HTERT RPE-1 (cell line): ENCODE results near the gene AZIN2.
"Not testable (repeated sequence)": the region's sequence is repeated elsewhere in the genome, so short reads cannot be mapped to it uniquely, and the experiment has no call there.

Source experiments
- in situ Hi-C: fragments of 300-500 bp; cut with MboI; formaldehyde crosslinking; loops from 4 replicates; pipeline ENCODE4 v1.14.3; 2020; ENCODE audit warnings: low sequenced_read_pairs

AZIN2 gene

DNA sequence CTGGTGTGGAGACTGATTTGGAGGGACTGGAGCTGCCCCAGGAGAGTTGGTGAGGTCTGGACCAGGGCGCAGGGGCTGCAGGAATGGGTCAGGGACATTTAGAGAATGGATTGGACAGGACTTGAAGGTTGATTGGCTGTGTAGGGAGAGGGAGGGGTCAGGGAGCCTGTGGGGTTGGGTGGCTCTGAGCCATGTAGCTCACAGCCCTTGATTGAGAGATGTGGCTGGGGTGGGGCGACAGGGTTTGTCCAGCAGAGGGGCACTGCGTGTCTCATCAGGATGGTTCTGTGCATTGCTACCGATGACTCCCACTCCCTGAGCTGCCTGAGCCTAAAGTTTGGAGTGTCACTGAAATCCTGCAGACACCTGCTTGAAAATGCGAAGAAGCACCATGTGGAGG lies 12.1 kb downstream of the AZIN2 start:
- in situ Hi-C loops, result no loop called here

DNA sequence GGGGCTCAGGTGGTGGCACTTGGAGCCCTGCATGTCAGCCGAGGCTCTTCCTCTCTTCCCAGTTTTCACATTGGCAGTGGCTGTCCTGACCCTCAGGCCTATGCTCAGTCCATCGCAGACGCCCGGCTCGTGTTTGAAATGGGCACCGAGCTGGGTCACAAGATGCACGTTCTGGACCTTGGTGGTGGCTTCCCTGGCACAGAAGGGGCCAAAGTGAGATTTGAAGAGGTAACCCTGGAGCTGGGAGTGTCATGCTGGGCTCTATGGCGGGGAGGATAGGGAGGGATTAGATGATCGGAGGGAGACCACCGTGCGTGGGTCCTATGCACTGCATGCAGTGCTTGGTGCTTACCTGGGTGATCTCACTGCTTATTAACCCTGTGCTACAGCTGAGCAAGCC lies 13.5 kb downstream of the AZIN2 start:
- in situ Hi-C loops, result no loop called here

DNA sequence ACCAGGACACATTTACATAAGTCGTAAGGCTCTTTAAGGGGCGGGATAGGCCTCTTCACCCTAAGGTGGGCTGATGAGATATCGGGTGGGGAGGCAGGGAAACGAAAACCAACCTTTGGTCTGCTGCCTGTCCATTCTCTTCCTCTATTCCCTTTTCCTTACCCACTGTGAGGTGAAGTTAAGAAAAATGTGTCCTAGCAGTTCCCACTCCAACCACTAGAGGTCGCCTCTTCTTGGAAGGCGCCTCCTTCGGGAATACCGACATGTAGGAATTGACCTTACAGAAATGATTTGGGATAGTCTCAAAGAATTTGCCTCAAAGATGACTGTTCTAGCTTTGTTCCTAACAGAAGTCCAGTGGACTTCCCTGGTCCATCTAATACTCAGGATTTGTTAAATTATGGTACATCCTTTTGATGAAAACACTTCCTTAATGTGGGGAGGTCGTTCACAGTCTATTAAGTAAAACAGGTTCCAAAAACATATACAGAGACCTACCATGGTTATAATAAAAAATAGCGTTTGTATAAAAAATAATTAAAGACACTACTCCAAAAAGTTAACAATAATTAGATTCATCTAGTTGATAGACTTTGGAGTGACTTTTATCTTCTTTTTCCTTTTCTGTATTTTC lies 14.1 kb downstream of the AZIN2 start:
- in situ Hi-C loops, result no loop called here

GRCh38 chr1:33096363-33097005 lies 15.5 kb downstream of the AZIN2 start:
- in situ Hi-C loops, result no loop called here

DNA sequence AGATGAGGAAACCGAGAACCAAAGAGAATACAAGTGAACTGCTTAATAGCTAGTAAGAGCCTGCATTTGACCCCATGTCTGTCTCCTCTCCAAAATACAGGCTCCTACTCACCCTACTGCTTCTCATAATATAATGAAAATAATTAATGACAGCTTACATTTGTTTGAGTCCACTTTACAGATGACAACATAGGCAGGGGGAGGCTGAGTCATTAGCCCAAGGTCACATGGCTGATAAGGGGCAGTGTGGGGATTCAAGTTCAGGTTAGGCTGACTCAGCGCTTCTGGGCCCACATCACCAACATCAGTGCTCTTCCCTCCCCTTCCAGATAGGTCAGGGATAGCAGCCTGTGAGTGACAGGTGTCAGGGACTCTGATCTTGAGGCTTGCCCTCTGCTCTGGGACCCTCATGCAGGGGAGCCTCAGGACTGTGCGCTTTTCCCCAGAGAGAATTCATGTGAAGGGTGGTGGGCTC lies 16.2 kb downstream of the AZIN2 start:
- in situ Hi-C loops, result no loop called here

GRCh38 chr1:33097762-33098161 lies 16.8 kb downstream of the AZIN2 start:
- in situ Hi-C loops, result no loop called here

- in situ Hi-C loops, result no loop called here
Observed at GRCh38 chr1:33098371-33098770, 17.4 kb downstream of the AZIN2 start.

DNA sequence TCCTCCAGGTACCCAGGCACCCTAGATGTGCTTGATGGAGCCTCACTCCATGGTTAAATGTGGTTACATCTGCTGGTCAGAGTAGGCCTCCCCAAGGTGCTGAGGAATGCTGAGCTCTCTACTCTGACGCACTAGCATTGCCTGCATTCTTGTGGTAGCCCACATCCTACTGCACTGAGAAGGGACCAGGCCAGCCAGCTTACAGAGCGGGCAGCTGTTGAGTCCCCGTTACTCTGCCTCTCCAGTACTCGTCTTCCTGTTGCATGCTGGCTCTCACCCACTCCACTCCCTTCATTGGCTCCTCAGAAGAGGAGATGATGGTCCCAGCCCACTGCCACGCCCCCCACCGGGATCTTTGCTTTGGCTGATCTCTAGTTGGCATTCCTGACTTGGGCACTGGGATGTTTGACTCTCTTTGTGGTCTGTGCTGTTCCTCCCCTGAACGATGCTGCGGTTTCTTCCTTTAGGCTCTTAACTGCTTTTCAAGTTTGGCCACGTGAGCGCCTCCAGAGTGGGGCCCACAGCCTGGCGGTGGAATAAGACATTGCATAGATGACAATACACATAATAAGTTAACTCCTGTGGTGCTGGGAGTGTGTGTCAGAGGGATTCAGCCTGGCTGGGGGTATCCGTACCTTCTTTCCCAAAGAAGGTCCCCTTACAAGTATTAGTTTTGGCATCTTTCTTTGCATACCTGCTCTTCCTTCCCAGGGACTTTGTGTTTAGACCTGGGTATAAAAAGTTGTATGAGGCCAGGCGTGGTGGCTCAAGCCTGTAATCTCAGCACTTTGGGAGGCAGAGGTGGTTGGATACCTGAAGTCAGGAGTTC lies 18.6 kb downstream of the AZIN2 start:
- in situ Hi-C loops, result no loop called here

- in situ Hi-C loops, result not testable (repeated sequence)
Observed at GRCh38 chr1:33100119-33100415, 19.1 kb downstream of the AZIN2 start.

GRCh38 chr1:33110477-33110876 lies 29.5 kb downstream of the AZIN2 start:
- in situ Hi-C loops, result no loop called here

DNA sequence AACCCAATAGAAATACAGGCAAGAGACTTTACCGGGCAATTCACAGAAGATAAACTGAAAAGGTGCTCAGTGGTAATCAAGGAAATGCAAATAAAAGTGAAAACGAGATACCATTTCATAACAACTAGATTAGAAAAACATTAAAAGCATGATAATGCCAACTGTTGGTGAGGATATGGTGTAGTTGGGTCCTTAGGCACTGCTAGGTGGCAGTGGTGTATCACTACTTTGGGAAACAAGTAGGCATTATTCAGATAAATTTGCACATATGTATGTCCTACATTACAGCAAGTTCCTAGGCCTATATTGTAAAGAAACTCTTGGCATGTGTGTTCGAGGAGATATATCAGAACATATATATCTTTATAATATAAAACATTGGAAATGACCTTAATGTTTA lies 31.0 kb downstream of the AZIN2 start:
- in situ Hi-C loops, result no loop called here

GRCh38 chr1:33117440-33118085 lies 36.6 kb downstream of the AZIN2 start:
- in situ Hi-C loops, result no loop called here

GRCh38 chr1:33118274-33118673 lies 37.3 kb downstream of the AZIN2 start:
- in situ Hi-C loops, result no loop called here

DNA sequence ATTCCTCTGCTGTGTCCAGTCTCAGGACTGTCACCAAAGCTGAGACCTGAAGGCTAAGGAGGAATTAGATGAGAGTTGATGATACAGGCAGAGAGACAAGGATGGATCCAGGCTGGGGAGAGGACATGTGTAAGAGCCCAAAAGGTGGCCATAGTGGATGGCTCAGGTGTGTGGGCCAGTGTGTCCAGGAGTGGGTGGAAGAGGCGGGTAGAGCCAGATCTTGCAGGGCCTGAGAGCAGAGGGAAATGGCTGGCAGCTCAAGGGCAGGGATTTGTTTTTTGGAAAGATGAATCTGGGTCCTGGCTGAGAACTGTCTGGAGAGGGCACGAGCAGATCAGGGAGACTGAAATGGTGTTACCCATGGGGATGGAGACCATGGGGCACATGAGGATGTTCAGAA lies 38.1 kb downstream of the AZIN2 start:
- in situ Hi-C loops, result no loop called here

DNA sequence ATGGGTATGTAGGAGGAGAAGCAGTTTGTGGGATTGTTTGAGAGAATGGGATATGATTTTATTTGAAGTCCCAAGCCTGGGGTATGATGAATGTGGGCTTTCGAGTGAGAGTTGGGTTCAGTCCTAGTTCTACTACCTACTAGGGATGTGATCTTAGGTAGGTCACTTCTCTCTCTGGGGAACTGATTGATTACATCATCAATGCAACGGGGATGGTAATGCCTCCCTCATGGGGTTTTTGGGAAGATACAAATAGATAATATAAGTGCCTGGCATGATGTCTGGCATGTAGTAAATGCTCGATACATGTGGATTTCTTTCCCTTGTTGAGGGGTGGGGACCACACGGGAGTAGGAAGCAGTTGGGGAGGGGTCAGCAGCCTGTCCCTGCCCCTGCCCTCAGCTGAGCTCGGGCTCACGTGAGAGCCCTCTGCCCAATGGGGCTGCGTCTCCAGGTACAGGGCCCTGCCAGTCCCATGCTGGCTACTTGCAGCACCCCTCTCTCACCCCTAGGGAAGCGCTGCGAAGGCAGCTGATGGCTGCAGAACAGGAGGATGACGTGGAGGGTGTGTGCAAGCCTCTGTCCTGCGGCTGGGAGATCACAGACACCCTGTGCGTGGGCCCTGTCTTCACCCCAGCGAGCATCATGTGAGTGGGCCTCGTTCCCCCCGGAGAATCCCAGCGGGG lies 38.7 kb downstream of the AZIN2 start:
- in situ Hi-C loops, result no loop called here

GRCh38 chr1:33120436-33121231 lies 39.7 kb downstream of the AZIN2 start:
- in situ Hi-C loops, result no loop called here

DNA sequence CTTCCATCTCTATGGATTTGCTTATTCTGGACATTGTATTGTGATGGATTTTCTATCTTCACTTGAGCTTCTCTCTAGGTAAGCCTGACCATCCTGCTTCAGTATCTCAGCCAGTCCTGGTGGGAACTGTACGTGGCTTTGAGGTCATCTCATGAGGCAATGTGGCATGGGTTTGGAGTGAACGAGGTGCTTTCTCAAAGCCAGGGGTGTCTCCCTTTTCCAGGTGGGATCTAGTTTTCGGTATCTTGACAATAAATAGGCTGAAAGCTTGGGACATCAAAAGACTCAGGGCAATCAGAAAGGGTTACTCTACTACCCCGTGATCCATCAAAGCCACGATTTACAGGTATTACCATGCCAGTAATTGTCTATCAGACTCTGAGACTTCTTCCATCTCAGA lies 40.8 kb downstream of the AZIN2 start:
- in situ Hi-C loops, result no loop called here

DNA sequence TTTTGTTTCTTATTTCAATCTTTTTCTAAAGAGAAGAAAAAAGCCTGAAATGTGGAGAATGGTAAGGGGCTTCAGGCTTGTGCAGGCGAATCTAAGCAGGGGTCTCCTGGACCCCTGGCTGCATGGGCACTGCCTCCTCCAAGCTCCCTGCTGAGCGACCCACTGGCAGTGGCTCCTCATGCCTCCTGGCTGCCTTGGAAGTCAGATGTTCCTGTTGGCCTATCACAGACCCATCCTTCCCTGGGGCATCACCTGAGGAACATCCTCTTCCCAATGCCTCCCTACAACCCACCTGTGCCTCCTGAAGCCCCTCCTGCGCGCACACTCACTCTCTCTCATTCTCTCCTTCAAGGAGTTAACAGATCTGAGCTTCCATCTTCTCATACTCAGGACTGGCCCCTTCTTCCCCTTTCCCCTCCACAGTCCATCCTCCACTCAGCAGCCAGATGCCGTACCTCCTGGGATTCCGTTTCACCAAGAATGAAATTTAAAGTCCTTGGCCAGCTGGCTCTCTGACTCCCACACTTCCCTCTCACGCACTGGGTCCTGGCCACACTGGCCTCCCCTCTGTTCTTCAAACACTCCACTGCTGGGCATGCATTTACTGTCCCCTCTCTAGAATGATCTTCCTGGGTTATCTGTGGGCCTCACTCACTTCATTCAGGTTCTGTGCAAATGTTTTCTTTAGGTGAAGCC lies 41.7 kb downstream of the AZIN2 start:
- in situ Hi-C loops, result no loop called here

DNA sequence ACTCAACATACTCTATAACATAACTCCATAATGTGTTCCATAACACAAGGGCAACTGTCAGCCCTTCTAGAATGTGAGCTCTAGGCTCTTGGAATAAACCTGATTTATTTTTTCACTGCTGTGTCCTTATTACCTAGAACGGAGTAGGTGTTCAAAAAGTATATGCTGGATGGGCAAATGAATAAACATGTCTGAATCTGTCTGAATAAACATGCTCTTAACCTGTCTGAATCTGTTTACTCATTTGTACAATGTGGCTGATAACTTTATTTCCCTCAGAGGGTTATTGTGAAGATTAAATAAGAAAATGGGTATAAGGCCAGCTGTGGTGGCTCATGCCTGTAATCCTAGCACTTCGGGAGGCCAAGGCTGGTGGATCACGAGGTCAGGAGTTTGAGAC lies 42.3 kb downstream of the AZIN2 start:
- in situ Hi-C loops, result no loop called here

DNA sequence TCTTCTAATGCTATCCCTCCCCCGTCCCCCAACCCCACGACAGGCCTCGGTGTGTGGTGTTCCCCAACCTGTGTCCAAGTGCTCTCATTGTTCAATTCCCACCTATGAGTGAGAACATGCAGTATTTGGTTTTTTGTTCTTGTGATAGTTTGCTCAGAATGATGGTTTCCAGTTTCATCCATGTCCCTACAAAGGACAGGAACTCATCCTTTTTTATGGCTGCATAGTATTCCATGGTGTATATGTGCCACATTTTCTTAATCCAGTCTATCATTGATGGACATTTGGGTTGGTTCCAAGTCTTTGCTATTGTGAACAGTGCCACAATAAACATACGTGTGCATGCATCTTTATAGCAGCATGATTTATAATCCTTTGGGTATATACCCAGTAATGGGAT lies 43.7 kb downstream of the AZIN2 start:
- in situ Hi-C loops, result not testable (repeated sequence)
